HepG2 (cell line): ENCODE measurements around the gene MYLK2. TPM values are rescaled to one million over a fixed set of nuclear protein-coding genes. Genes with fewer than 3 reads are reported as not detected.
A peak's percentile ranks its signal among the peaks of the same experiment; 100 is the strongest.

ENCODE experiments used
- ATF3 ChIP-seq: sonication (generic); formaldehyde crosslinking; IDR thresholded peaks from 2 replicates; pipeline ENCODE4 v1.4.0; 2020; ENCODE audit warnings: missing genetic modification reagents
- FOXK1 ChIP-seq: sonication (generic); formaldehyde crosslinking; IDR thresholded peaks from 2 replicates; pipeline ENCODE4 v1.4.0; 2020; ENCODE audit warnings: low read depth, missing genetic modification reagents, borderline replicate concordance
- GABPB1 ChIP-seq: IDR thresholded peaks from 2 replicates; pipeline ENCODE4 v1.6.1; 2016; ENCODE audit warnings: mild to moderate bottlenecking, missing genetic modification reagents, moderate library complexity, missing compliant biosample characterization
- HNF4A ChIP-seq: sonication (generic); formaldehyde crosslinking; IDR thresholded peaks from 2 replicates; pipeline ENCODE4 v1.4.0; 2020; ENCODE audit warnings: missing genetic modification reagents
- KDM5B ChIP-seq: sonication (generic); formaldehyde crosslinking; IDR thresholded peaks from 2 replicates; pipeline ENCODE4 v1.4.0; 2020; ENCODE audit warnings: missing genetic modification reagents, mild to moderate bottlenecking, borderline replicate concordance
- KLF16 ChIP-seq, 2 experiments: sonication (generic) in 1 of 2; formaldehyde crosslinking in 1 of 2; IDR thresholded peaks; 2 replicates each; pipeline versions ENCODE4 v1.6.1 to v1.8.0; 2016 to 2023; ENCODE audit warnings: missing genetic modification reagents in 2 of 2, missing compliant biosample characterization in 1 of 2
- MAFG ChIP-seq: sonication (generic); formaldehyde crosslinking; IDR thresholded peaks from 2 replicates; pipeline ENCODE4 v1.5.1; 2020; ENCODE audit warnings: mild to moderate bottlenecking, missing genetic modification reagents
- MED13 ChIP-seq: sonication (generic); formaldehyde crosslinking; IDR thresholded peaks from 2 replicates; pipeline ENCODE4 v1.5.0; 2020; ENCODE audit warnings: missing genetic modification reagents
- MEF2D ChIP-seq: sonication (generic); formaldehyde crosslinking; IDR thresholded peaks from 2 replicates; pipeline ENCODE4 v1.5.1; 2020; ENCODE audit warnings: mild to moderate bottlenecking, missing genetic modification reagents
- MTF2 ChIP-seq: sonication (generic); formaldehyde crosslinking; IDR thresholded peaks from 2 replicates; pipeline ENCODE4 v1.5.0; 2020; ENCODE audit warnings: missing genetic modification reagents, borderline replicate concordance
- NCOA1 ChIP-seq: sonication (generic); formaldehyde crosslinking; IDR thresholded peaks from 2 replicates; pipeline ENCODE4 v1.9.0; 2021; ENCODE audit warnings: missing genetic modification reagents
- NR3C1 ChIP-seq: sonication (generic); formaldehyde crosslinking; IDR thresholded peaks from 2 replicates; pipeline ENCODE4 v1.4.0; 2020; ENCODE audit warnings: missing genetic modification reagents
- SAP130 ChIP-seq: IDR thresholded peaks from 2 replicates; pipeline ENCODE4 v1.6.1; 2016; ENCODE audit warnings: low read depth
- SP4 ChIP-seq: sonication (generic); formaldehyde crosslinking; IDR thresholded peaks from 2 replicates; pipeline ENCODE4 v1.8.1; 2023; ENCODE audit warnings: mild to moderate bottlenecking, missing genetic modification reagents
- TMF1 ChIP-seq: sonication (generic); formaldehyde crosslinking; IDR thresholded peaks from 2 replicates; pipeline ENCODE4 v1.8.1; 2022; ENCODE audit warnings: low read depth, missing genetic modification reagents
- ZBTB25 ChIP-seq: IDR thresholded peaks from 2 replicates; pipeline ENCODE4 v1.6.1; 2018; ENCODE audit warnings: missing genetic modification reagents
- ZGPAT ChIP-seq: IDR thresholded peaks from 2 replicates; pipeline ENCODE4 v1.6.1; 2016; ENCODE audit warnings: mild to moderate bottlenecking
- ZHX1 ChIP-seq: sonication (generic); formaldehyde crosslinking; IDR thresholded peaks from 2 replicates; pipeline ENCODE4 v1.8.1; 2022; ENCODE audit warnings: low read depth, mild to moderate bottlenecking, missing genetic modification reagents
- ZMAT3 ChIP-seq: sonication (generic); formaldehyde crosslinking; conservative IDR thresholded peaks from 2 replicates; pipeline ENCODE4 v1.7.0; 2021; ENCODE audit warnings: missing genetic modification reagents
- ZNF296 ChIP-seq: sonication (generic); formaldehyde crosslinking; conservative IDR thresholded peaks from 2 replicates; pipeline ENCODE4 v1.5.0; 2020; ENCODE audit warnings: mild to moderate bottlenecking, missing genetic modification reagents
- ZNF446 ChIP-seq: sonication (generic); formaldehyde crosslinking; IDR thresholded peaks from 2 replicates; pipeline ENCODE4 v1.5.0; 2020; ENCODE audit warnings: mild to moderate bottlenecking, missing genetic modification reagents
- ZNF546 ChIP-seq: sonication (generic); formaldehyde crosslinking; conservative IDR thresholded peaks from 2 replicates; pipeline ENCODE4 v1.8.1; 2023; ENCODE audit warnings: mild to moderate bottlenecking, missing genetic modification reagents
- ZNF572 ChIP-seq: sonication (generic); formaldehyde crosslinking; IDR thresholded peaks from 2 replicates; pipeline ENCODE4 v1.5.1; 2020; ENCODE audit warnings: mild to moderate bottlenecking, missing genetic modification reagents
- ZNF768 ChIP-seq: sonication (generic); formaldehyde crosslinking; IDR thresholded peaks from 2 replicates; pipeline ENCODE4 v1.4.0; 2020; ENCODE audit warnings: missing genetic modification reagents
- ZSCAN21 ChIP-seq: sonication (generic); formaldehyde crosslinking; IDR thresholded peaks from 2 replicates; pipeline ENCODE4 v1.8.0; 2022; ENCODE audit warnings: mild to moderate bottlenecking, missing genetic modification reagents, moderate library complexity, borderline replicate concordance
- polyA plus RNA-seq, 8 experiments: library from polyadenylated mRNA; depleted of rRNA in 3 of 8; stranded (reverse) in 7 of 8; unstranded in 1 of 8; fragments of >200 nt; fragmentation: Illumina TruSeq in 4 of 8; extraction: Trizol in 4 of 8; gene quantifications; 2 replicates each; pipeline versions ENCODE4 v1.2.1 to v1.2.3, GENCODE V29; 2011 to 2016; ENCODE audit warnings: low read depth in 4 of 8, missing spikeins in 1 of 8, mixed read lengths in 1 of 8; ENCODE audit not compliant: insufficient read depth in 1 of 8
- total RNA-seq, 5 experiments: library from RNA; depleted of rRNA; stranded (reverse); fragments of >200 nt; fragmentation: Illumina TruSeq; extraction: Trizol; gene quantifications; 2 replicates each; pipeline ENCODE4 v1.2.3, GENCODE V29; 2016; ENCODE audit warnings: low read depth in 1 of 5

The MYLK2 gene
- total and polyA plus RNA-seq, 2 of the 13 experiments (the other 11 are each of a cell fraction or from before 2014, with no cell fraction given): 0.27 TPM; not detected in 1

- TF ChIP-seq ZBTB25 (CRISPR knock-in tag): 0 out of 2 replicates have a peak, but pooled peaks have one; percentile 18
- TF ChIP-seq ZNF768 (CRISPR knock-in tag): peak; percentile 46; the same call in 1 of the 2 replicates
- TF ChIP-seq ZHX1 (CRISPR knock-in tag): no peak
- TF ChIP-seq MED13: 0 out of 2 replicates have a peak, but pooled peaks have one; percentile 24
- TF ChIP-seq HNF4A (CRISPR knock-in tag): 0 out of 2 replicates have a peak, but pooled peaks have one; percentile 5
- 0 out of 2 replicates have a peak, but pooled peaks have one; percentile 39 for TF ChIP-seq ZNF546 (CRISPR knock-in tag)
- 0 out of 2 replicates have a peak, but pooled peaks have one; percentile 50 for TF ChIP-seq ZSCAN21
- TF ChIP-seq FOXK1: 0 out of 2 replicates have a peak, but pooled peaks have one; percentile 17
- TF ChIP-seq MTF2 (CRISPR knock-in tag): peak; percentile 51; the same call in 1 of the 2 replicates
- TF ChIP-seq ZNF296 (CRISPR knock-in tag): 0 out of 2 replicates have a peak, but pooled peaks have one; percentile 11
- TF ChIP-seq ZMAT3 (CRISPR knock-in tag): no peak
- TF ChIP-seq MAFG: no peak
- 0 out of 2 replicates have a peak, but pooled peaks have one; percentile 18 for TF ChIP-seq ATF3
- peak; percentile 43; the same call in 1 of the 2 replicates for TF ChIP-seq ZNF446
- TF ChIP-seq MEF2D (CRISPR knock-in tag): 0 out of 2 replicates have a peak, but pooled peaks have one; percentile 19
- peak; percentile 32; the same call in 1 of the 2 replicates for TF ChIP-seq ZGPAT (CRISPR knock-in tag)
- no peak for TF ChIP-seq KLF16 (CRISPR knock-in tag; IDR thresholded peaks at IDR 0.05)
- TF ChIP-seq NR3C1: no peak
- TF ChIP-seq NCOA1: no peak
- TF ChIP-seq GABPB1 (CRISPR knock-in tag): peak; percentile 49
- no peak for TF ChIP-seq ZNF572 (CRISPR knock-in tag)
- TF ChIP-seq TMF1: peak; percentile 69; the same call in 1 of the 2 replicates
- 0 out of 2 replicates have a peak, but pooled peaks have one; percentile 69 for TF ChIP-seq SP4 (CRISPR knock-in tag)
- TF ChIP-seq KDM5B (CRISPR knock-in tag): peak; percentile 63; the same call in 1 of the 2 replicates
- 0 out of 2 replicates have a peak, but pooled peaks have one; percentile 26 for TF ChIP-seq SAP130
Observed at GRCh38 chr20:31869942-31870725, 51.0 kb downstream of the MYLK2 start, which contains the start of the genes DUSP15 and TTLL9 (continued).
